GM12878 (cell line): Measurements from ENCODE around the gene TCP1. TPM values are rescaled to one million over a fixed set of nuclear protein-coding genes. Genes with fewer than 3 reads are reported as not detected.
A peak's percentile ranks its signal among the peaks of the same experiment; 100 is the strongest.

Experiments
- ATAC-seq: fragments of 200-7000 bp; cut with Tn5 transposase; 3 replicates; pipeline ENCODE4 v1.9.1; 2020; ENCODE audit warnings: mild to moderate bottlenecking, moderate library complexity
- BruUV-seq: library from RNA; stranded (reverse); fragments of 400-500 nt; replicated peaks from 2 replicates; lab custom pipeline; 2021; lab: Mats Ljungman, UMichigan
- CTCF ChIA-PET: fragments of 300-600 bp; sonication (Branson Sonifier 250); formaldehyde crosslinking; extraction: SDS; loops from one replicate; lab custom pipeline; 2021; ENCODE audit warnings: inconsistent platforms; lab: Yijun Ruan, JAX
- POLR2A ChIA-PET: fragments of 350-600 bp; formaldehyde crosslinking; extraction: SDS; loops from one replicate; lab custom pipeline; 2021; ENCODE audit warnings: inconsistent platforms; lab: Charles Lee
- RAD21 ChIA-PET: fragments of 300-600 bp; sonication (Branson Sonifier 250); formaldehyde crosslinking; loops from one replicate; lab custom pipeline; 2023; ENCODE audit warnings: antibody characterized with exemption; ENCODE audit not compliant: unreplicated experiment; lab: Charles Lee
- SMC1A ChIA-PET: fragments of 300-600 bp; sonication (Branson Sonifier 250); formaldehyde crosslinking; loops from one replicate; lab custom pipeline; 2023; ENCODE audit not compliant: unreplicated experiment, uncharacterized antibody; lab: Charles Lee
- DNase-seq: peaks from one replicate; pipeline ENCODE4 v3.0.0-alpha.2; 2011; ENCODE audit warnings: low read depth, low spot score
- FAIRE-seq: peaks from 3 replicates; lab custom pipeline; 2011; peaks lifted over from hg19 to GRCh38; lab: Jason Lieb, UNC
- H2AFZ ChIP-seq: 2 replicates; pipeline ENCODE4 v1.6.0; 2011; ENCODE audit warnings: low read depth, low read length, control low read depth; ENCODE audit not compliant: control insufficient read depth
- H3K27ac ChIP-seq: 2 replicates; pipeline ENCODE4 v1.5.1; 2011; ENCODE audit warnings: control low read depth; ENCODE audit not compliant: control insufficient read depth, insufficient read depth
- H3K27me3 ChIP-seq, 2 experiments: replicated peaks in 1 of 2; 2 replicates each; pipeline versions ENCODE4 v1.6.0 to v1.6.1; 2011; ENCODE audit warnings: low read length in 1 of 2; ENCODE audit not compliant: control insufficient read depth in 2 of 2, insufficient read depth in 2 of 2
- H3K36me3 ChIP-seq, 2 experiments: 2 replicates each; pipeline ENCODE4 v1.5.1; 2011; ENCODE audit warnings: low read length in 1 of 2; ENCODE audit not compliant: control insufficient read depth in 2 of 2, insufficient read depth in 2 of 2
- H3K4me1 ChIP-seq: 2 replicates; pipeline ENCODE4 v1.6.1; 2011; ENCODE audit warnings: mild to moderate bottlenecking, low read length, moderate library complexity, mixed read lengths; ENCODE audit not compliant: control insufficient read depth, insufficient read depth
- H3K4me2 ChIP-seq: 2 replicates; pipeline ENCODE4 v1.6.0; 2011; ENCODE audit warnings: control low read depth; ENCODE audit not compliant: control insufficient read depth, insufficient read depth
- H3K4me3 ChIP-seq: fragments of 200-600 bp; sonication (generic); 2 replicates; pipeline ENCODE4 v1.5.1; 2016
- H3K79me2 ChIP-seq: 2 replicates; pipeline ENCODE4 v1.6.0; 2011; ENCODE audit warnings: low read length; ENCODE audit not compliant: control insufficient read depth, insufficient read depth
- H3K9ac ChIP-seq: 2 replicates; pipeline ENCODE4 v1.8.0; 2011; ENCODE audit warnings: low read length, control low read depth, mixed read lengths; ENCODE audit not compliant: control insufficient read depth, insufficient read depth
- H3K9me3 ChIP-seq: replicated peaks from 3 replicates; pipeline ENCODE4 v1.5.1; 2011; ENCODE audit warnings: mild to moderate bottlenecking, low read length; ENCODE audit not compliant: control insufficient read depth, insufficient read depth
- H4K20me1 ChIP-seq: 2 replicates; pipeline ENCODE4 v1.6.0; 2011; ENCODE audit not compliant: control insufficient read depth, insufficient read depth
- BCL11A ChIP-seq: IDR thresholded peaks from 2 replicates; pipeline ENCODE4 v1.6.1; 2011; ENCODE audit warnings: low read depth, low read length
- ETV6 ChIP-seq, 2 experiments: fragments of 450-650 bp in 1 of 2; IDR thresholded peaks in 1 of 2; conservative IDR thresholded peaks in 1 of 2; 2 replicates each; pipeline ENCODE4 v1.6.1; 2014; ENCODE audit warnings: antibody characterized with exemption in 1 of 2, borderline replicate concordance in 1 of 2, low read depth in 1 of 2, mild to moderate bottlenecking in 1 of 2, moderate library complexity in 1 of 2
- EZH2 ChIP-seq: IDR thresholded peaks from 2 replicates; pipeline ENCODE4 v1.6.1; 2012; ENCODE audit warnings: low read depth, mild to moderate bottlenecking, control low read depth, inconsistent platforms, low read length, borderline replicate concordance; ENCODE audit not compliant: control insufficient read depth
- MEF2A ChIP-seq: IDR thresholded peaks from 2 replicates; pipeline ENCODE4 v1.6.1; 2011; ENCODE audit warnings: low read depth, mild to moderate bottlenecking, low read length, moderate library complexity; ENCODE audit not compliant: insufficient read depth
- NFXL1 ChIP-seq: fragments of 450-650 bp; IDR thresholded peaks from 2 replicates; pipeline ENCODE4 v1.6.1; 2017; ENCODE audit warnings: antibody characterized with exemption, mild to moderate bottlenecking, borderline replicate concordance
- NR2C1 ChIP-seq: fragments of 450-650 bp; IDR thresholded peaks from 2 replicates; pipeline ENCODE4 v1.6.1; 2017; ENCODE audit warnings: antibody characterized with exemption, mild to moderate bottlenecking, moderate library complexity
- NR2C2 ChIP-seq: IDR thresholded peaks from 2 replicates; pipeline ENCODE4 v1.6.1; 2011; ENCODE audit warnings: borderline replicate concordance, low read depth; ENCODE audit not compliant: control insufficient read depth, insufficient read length
- SMAD1 ChIP-seq: fragments of 450-650 bp; IDR thresholded peaks from 2 replicates; pipeline ENCODE4 v1.6.1; 2018; ENCODE audit warnings: mild to moderate bottlenecking, low read depth; ENCODE audit not compliant: partially characterized antibody
- SMARCA5 ChIP-seq: fragments of 450-650 bp; IDR thresholded peaks from 2 replicates; pipeline ENCODE4 v1.6.1; 2017; ENCODE audit warnings: mild to moderate bottlenecking
- STAT1 ChIP-seq: fragments of 450-650 bp; conservative IDR thresholded peaks from 2 replicates; pipeline ENCODE4 v1.6.1; 2014; ENCODE audit warnings: antibody characterized with exemption, mild to moderate bottlenecking
- ZBED1 ChIP-seq: IDR thresholded peaks from 2 replicates; pipeline ENCODE4 v1.6.1; 2016; ENCODE audit warnings: borderline replicate concordance
- WGBS: methylation state at CpG from one replicate; pipeline ENCODE4 v1.1.6; 2016; ENCODE audit warnings: low lambda C conversion rate; ENCODE audit not compliant: insufficient replicate concordance, insufficient coverage; ENCODE audit errors: missing lambda C conversion rate; 5-methylcytosine and 5-hydroxymethylcytosine counted together
- in situ Hi-C: fragments of 300-500 bp; cut with MboI; formaldehyde crosslinking; loops from 9 replicates; pipeline ENCODE4 v1.14.3; 2018; ENCODE audit warnings: mixed read lengths
- intact Hi-C: fragments of 100-400 bp; cut with micrococcal nuclease; formaldehyde crosslinking; loops from one replicate; pipeline ENCODE4 v1.14.2; 2022; ENCODE audit not compliant: unreplicated experiment
- polyA plus RNA-seq, 11 experiments: library from polyadenylated mRNA; depleted of rRNA in 4 of 11; unstranded in 6 of 11; stranded (reverse) in 5 of 11; fragments of >200 nt; fragmentation: Nextera tagmentation in 4 of 11; fragmentation: Illumina TruSeq in 1 of 11; extraction: Ambion mirVana in 4 of 11; extraction: Trizol in 1 of 11; gene quantifications; 1 replicate in 1 of 11; 2 replicates in 10 of 11; pipeline versions ENCODE4 v1.2.1 to v1.2.3, GENCODE V29; 2011 to 2016; ENCODE audit warnings: inconsistent platforms in 2 of 11, missing spikeins in 2 of 11, low read depth in 1 of 11
- total RNA-seq, 4 experiments: library from RNA; depleted of rRNA in 3 of 4; stranded (reverse); fragments of >200 nt in 3 of 4; fragmentation: Illumina TruSeq in 1 of 4; extraction: Trizol in 1 of 4; gene quantifications; 2 replicates each; pipeline versions ENCODE4 v1.2.1 to v1.2.3, GENCODE V29; 2013 to 2021
- TF ChIP-seq, protein P1 (sequence below): fragments of 450-650 bp; IDR thresholded peaks from 2 replicates; pipeline ENCODE4 v1.6.1; 2017; ENCODE audit warnings: low read depth, mild to moderate bottlenecking, moderate library complexity
- TF ChIP-seq, protein P2 (sequence below): fragments of 450-650 bp; IDR thresholded peaks from 2 replicates; pipeline ENCODE4 v1.6.1; 2018; ENCODE audit warnings: borderline replicate concordance, mild to moderate bottlenecking; ENCODE audit not compliant: partially characterized antibody

TCP1 gene
- total and polyA plus RNA-seq, 10 of the 15 experiments (the other 5 are each of a cell fraction or from before 2014, with no cell fraction given) = 133 to 457 (median 306) TPM

DNA sequence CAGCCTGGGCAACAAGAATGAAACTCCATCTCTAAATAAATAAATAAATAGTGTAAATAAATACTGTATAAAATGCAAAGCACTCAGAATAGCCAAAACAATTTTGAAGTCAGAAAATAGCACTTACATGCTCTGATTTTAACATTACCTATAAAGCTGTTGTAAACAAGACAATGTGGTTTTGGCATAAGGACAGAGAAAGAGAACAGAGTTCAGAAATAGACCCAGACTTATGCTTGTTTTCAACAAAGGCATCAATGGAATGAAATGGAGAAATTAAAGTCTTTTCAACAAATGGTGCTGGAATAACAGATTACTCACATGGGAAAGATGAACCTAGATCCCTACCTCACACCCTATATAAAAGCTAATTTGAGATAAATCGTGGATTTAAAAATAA is 17.2 kb downstream of the TCP1 start:
- RAD21 ChIA-PET = no interaction called here
- no peaks in the 10 kb centered on the region for H3K27me3 ChIP-seq
- H3K79me2 ChIP-seq = no peaks in the 10 kb centered on the region
- in situ Hi-C loops = no loop called here
- DNase-seq = no peak
- H3K9me3 ChIP-seq = no peaks in the 10 kb centered on the region
- no peaks in the 10 kb centered on the region for H4K20me1 ChIP-seq
- H2AFZ ChIP-seq = no peak overlapping the region
- BruUV-seq = no TSS peak
- TF ChIP-seq STAT1 (no peak), SMAD1 (no peak), SMARCA5 (no peak)
- TF ChIP-seq, all 136 proteins: peak for 0
- ATAC-seq (no peak), FAIRE-seq (no peak)
- Histone ChIP-seq H3K4me3 (no peak overlapping the region), H3K4me2 (no peak overlapping the region), H3K36me3 (peaks cover under 1 to 34% of the 10 kb centered on the region in 2 experiments), H3K4me1 (no peaks in the 10 kb centered on the region), H3K9ac (no peak overlapping the region), H3K27ac (no peak overlapping the region)
- ChIA-PET CTCF (interaction anchor here (1.4 kb wide), 1 partner anchor 12 kb away, joined by 4 read pairs; no protein-coding TSS in a partner anchor), SMC1A (interaction anchor here (1.0 to 1.5 kb wide), 3 partner anchors 9 to 18 kb away, joined by 3 to 5 read pairs (median 3); partner anchors contain the start of gene TCP1), POLR2A (interaction anchor here (0.9 kb wide), 1 partner anchor 210 kb away, joined by 3 read pairs; no protein-coding TSS in a partner anchor)
- 48% methylated on average over 1 of the region's 1 CpG for WGBS
- intact Hi-C loops = no loop called here

DNA sequence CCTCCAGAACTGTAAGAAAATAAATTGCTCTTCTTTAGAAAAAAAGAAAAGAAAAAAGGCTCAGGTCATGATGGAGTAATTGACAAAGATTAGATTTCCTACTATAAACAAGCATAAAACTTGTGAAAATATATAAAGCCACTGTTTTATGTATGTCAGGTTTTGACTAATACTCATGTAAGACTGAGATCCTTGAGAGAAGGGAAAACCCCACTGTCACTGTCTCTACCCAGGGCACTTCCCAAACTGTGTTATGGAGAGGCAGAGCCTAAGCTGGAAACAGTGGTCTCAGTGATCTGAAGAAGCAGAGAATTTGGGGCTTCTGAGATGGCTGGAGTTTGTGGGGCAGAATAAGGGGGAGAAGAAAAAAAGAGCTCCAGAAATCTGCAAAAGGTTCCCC is 19.9 kb downstream of the TCP1 start:
- SMC1A ChIA-PET = interaction anchor here (1.1 to 2.2 kb wide), 5 partner anchors 17 to 48 kb away, joined by 3 to 5 read pairs (median 4); partner anchors contain the start of gene MRPL18
- RAD21 ChIA-PET = interaction anchor here (1.5 kb wide), 1 partner anchor 12 kb away, joined by 4 read pairs; no protein-coding TSS in a partner anchor
- no TSS peak for BruUV-seq
- no peaks in the 10 kb centered on the region for H3K9me3 ChIP-seq
- CTCF ChIA-PET = interaction anchor here (1.1 to 1.2 kb wide), 2 partner anchors 49 to 78 kb away, joined by 3 to 4 read pairs; no protein-coding TSS in a partner anchor
- POLR2A ChIA-PET = interaction anchor here (0.5 to 1.1 kb wide), 2 partner anchors 19 to 21 kb away, joined by 3 read pairs; partner anchors contain the start of gene MRPL18
- FAIRE-seq (no peak), DNase-seq (no peak), ATAC-seq (peak; percentile 38; the same call in 1 of the 3 replicates)
- peaks cover 4% of the 10 kb centered on the region for H3K79me2 ChIP-seq
- H3K4me3 ChIP-seq = no peak overlapping the region
- no peak overlapping the region for H2AFZ ChIP-seq
- no peaks in the 10 kb centered on the region for H3K4me1 ChIP-seq
- no peak overlapping the region for H3K27ac ChIP-seq
- H3K9ac ChIP-seq = no peak overlapping the region
- H3K27me3 ChIP-seq = no peaks in the 10 kb centered on the region
- in situ Hi-C loops = no loop called here
- H3K4me2 ChIP-seq = no peak overlapping the region
- H3K36me3 ChIP-seq = peaks cover 2 to 30% of the 10 kb centered on the region in 2 experiments
- intact Hi-C loops = no loop called here
- no peaks in the 10 kb centered on the region for H4K20me1 ChIP-seq
- TF ChIP-seq NFXL1 = no peak
- TF ChIP-seq EZH2 = no peak
- TF ChIP-seq ETV6 (conservative IDR thresholded peaks at IDR 0.05 in 1 of 2, IDR thresholded peaks at IDR 0.05 in 1 of 2; ENCODE audit: borderline replicate concordance in 1 of 2, low read depth in 1 of 2) = no peak
- TF ChIP-seq BCL11A = no peak
- no peak for TF ChIP-seq NR2C1
- no peak for TF ChIP-seq ZBED1
- no peak for TF ChIP-seq NR2C2
- TF ChIP-seq, protein P1, sequence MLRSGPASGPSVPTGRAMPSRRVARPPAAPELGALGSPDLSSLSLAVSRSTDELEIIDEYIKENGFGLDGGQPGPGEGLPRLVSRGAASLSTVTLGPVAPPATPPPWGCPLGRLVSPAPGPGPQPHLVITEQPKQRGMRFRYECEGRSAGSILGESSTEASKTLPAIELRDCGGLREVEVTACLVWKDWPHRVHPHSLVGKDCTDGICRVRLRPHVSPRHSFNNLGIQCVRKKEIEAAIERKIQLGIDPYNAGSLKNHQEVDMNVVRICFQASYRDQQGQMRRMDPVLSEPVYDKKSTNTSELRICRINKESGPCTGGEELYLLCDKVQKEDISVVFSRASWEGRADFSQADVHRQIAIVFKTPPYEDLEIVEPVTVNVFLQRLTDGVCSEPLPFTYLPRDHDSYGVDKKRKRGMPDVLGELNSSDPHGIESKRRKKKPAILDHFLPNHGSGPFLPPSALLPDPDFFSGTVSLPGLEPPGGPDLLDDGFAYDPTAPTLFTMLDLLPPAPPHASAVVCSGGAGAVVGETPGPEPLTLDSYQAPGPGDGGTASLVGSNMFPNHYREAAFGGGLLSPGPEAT = no peak
- TF ChIP-seq, protein P2, sequence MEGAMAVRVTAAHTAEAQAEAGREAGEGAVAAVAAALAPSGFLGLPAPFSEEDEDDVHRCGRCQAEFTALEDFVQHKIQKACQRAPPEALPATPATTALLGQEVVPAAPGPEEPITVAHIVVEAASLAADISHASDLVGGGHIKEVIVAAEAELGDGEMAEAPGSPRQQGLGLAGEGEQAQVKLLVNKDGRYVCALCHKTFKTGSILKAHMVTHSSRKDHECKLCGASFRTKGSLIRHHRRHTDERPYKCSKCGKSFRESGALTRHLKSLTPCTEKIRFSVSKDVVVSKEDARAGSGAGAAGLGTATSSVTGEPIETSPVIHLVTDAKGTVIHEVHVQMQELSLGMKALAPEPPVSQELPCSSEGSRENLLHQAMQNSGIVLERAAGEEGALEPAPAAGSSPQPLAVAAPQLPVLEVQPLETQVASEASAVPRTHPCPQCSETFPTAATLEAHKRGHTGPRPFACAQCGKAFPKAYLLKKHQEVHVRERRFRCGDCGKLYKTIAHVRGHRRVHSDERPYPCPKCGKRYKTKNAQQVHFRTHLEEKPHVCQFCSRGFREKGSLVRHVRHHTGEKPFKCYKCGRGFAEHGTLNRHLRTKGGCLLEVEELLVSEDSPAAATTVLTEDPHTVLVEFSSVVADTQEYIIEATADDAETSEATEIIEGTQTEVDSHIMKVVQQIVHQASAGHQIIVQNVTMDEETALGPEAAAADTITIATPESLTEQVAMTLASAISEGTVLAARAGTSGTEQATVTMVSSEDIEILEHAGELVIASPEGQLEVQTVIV = no peak
- no peak for TF ChIP-seq MEF2A
